Measurements from ENCODE around the gene RAVER1. TPM values are rescaled to one million over a fixed set of nuclear protein-coding genes. Genes with fewer than 3 reads are reported as not detected.

Gene RAVER1
- total and polyA plus RNA-seq, 9 of the 15 experiments (the other 6 are each of a cell fraction or from before 2014, with no cell fraction given) = 0.06 to 113 (median 7.0) TPM

- no peak for TF ChIP-seq RNF2 (IDR thresholded peaks at IDR 0.05)
- TF ChIP-seq ZNF318 (IDR thresholded peaks at IDR 0.05; ENCODE audit: borderline replicate concordance in 1 of 2, low read depth in 1 of 2) = no peak
- TF ChIP-seq ZNF224 (CRISPR knock-in tag; IDR thresholded peaks at IDR 0.05) = no peak
- TF ChIP-seq CAMTA2 (CRISPR knock-in tag; conservative IDR thresholded peaks at IDR 0.05) = no peak
- TF ChIP-seq EP300 (IDR thresholded peaks at IDR 0.05; ENCODE audit: low read length) = no peak
- 0 out of 2 replicates have a peak, but pooled peaks have one; percentile 2 for TF ChIP-seq ZNF740 (CRISPR knock-in tag; IDR thresholded peaks at IDR 0.05)
- no peak for TF ChIP-seq ZNF740 (tag; IDR thresholded peaks at IDR 0.05)
- no peak for TF ChIP-seq PML (IDR thresholded peaks at IDR 0.05; ENCODE audit: low read length)
- 0 out of 2 replicates have a peak, but pooled peaks have one; percentile 74 for TF ChIP-seq ZZZ3 (IDR thresholded peaks at IDR 0.05)
- TF ChIP-seq AFF1 (IDR thresholded peaks at IDR 0.05; ENCODE audit: low read depth in 1 of 2, partially characterized antibody in 2 of 2) = peak in 1 of 2 experiments; percentile 24
- TF ChIP-seq MEF2A (IDR thresholded peaks at IDR 0.05; ENCODE audit: control insufficient read depth, low read depth, low read length) = no peak
- TF ChIP-seq STAT5B (CRISPR knock-in tag; IDR thresholded peaks at IDR 0.05) = no peak
- no peak for TF ChIP-seq SNRNP70 (optimal IDR thresholded peaks at IDR 0.05; ENCODE audit: low read depth, low read length)
- peak in 1 of 3 experiments; percentile 6 for TF ChIP-seq YY1 (IDR thresholded peaks at IDR 0.05; ENCODE audit: borderline replicate concordance in 1 of 3, control insufficient read depth in 1 of 3, extremely low read depth in 1 of 3, insufficient read depth in 3 of 3, insufficient read length in 1 of 3, insufficient replicate concordance in 2 of 3, low read depth in 1 of 3, low read length in 2 of 3)
- TF ChIP-seq CBFB (CRISPR knock-in tag; IDR thresholded peaks at IDR 0.05) = no peak
Observed at GRCh38 chr19:10379880-10380312, 46.6 kb upstream of the RAVER1 start (continued).

Data from K562 (cell line).